WTC11 (cell line): ENCODE results near the gene ATXN7.

Experiments
- IRF2 ChIP-seq: sonication (generic); formaldehyde crosslinking; IDR thresholded peaks from 2 replicates; pipeline ENCODE4 v1.8.0; 2022; ENCODE audit warnings: low read depth, missing genetic modification reagents, borderline replicate concordance
- JUN ChIP-seq: sonication (generic); formaldehyde crosslinking; IDR thresholded peaks from 2 replicates; pipeline ENCODE4 v1.8.0; 2023; ENCODE audit warnings: mild to moderate bottlenecking, missing genetic modification reagents
- NR1H2 ChIP-seq: sonication (generic); formaldehyde crosslinking; IDR thresholded peaks from 2 replicates; pipeline ENCODE4 v1.9.0; 2021; ENCODE audit warnings: mild to moderate bottlenecking, moderate library complexity, missing genetic modification reagents
- TF ChIP-seq, protein P1 (sequence below): fragments of 200-600 bp; IDR thresholded peaks from 2 replicates; pipeline ENCODE4 v1.8.0; 2022; ENCODE audit warnings: antibody characterized with exemption

DNA sequence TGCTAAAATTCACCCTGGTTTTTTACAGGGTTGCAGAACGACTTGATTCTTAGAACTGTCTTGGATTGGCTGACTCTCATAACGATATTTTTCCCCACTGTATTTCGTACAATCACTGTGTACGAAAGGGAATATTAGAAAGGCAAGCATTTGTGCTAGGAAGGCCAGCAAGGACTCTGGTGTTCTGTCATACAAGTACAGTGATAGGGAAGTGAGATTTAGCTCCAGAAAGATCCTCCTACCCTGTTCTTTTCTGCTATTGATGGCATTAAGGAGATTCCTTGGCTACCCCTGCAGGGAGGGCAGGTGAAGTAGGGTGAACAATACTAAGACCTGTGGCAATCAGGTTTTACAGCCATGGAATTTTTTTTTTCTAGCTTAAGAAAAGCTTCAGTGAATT lies 102.3 kb downstream of the ATXN7 start:
- TF ChIP-seq JUN (no peak), NR1H2 (CRISPR knock-in tag) (no peak), IRF2 (CRISPR knock-in tag) (no peak)
- TF ChIP-seq, protein P1, sequence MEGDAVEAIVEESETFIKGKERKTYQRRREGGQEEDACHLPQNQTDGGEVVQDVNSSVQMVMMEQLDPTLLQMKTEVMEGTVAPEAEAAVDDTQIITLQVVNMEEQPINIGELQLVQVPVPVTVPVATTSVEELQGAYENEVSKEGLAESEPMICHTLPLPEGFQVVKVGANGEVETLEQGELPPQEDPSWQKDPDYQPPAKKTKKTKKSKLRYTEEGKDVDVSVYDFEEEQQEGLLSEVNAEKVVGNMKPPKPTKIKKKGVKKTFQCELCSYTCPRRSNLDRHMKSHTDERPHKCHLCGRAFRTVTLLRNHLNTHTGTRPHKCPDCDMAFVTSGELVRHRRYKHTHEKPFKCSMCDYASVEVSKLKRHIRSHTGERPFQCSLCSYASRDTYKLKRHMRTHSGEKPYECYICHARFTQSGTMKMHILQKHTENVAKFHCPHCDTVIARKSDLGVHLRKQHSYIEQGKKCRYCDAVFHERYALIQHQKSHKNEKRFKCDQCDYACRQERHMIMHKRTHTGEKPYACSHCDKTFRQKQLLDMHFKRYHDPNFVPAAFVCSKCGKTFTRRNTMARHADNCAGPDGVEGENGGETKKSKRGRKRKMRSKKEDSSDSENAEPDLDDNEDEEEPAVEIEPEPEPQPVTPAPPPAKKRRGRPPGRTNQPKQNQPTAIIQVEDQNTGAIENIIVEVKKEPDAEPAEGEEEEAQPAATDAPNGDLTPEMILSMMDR, result no peak
